ENCODE data around the gene ATAD1. TPM values are rescaled to one million over a fixed set of nuclear protein-coding genes. Genes with fewer than 3 reads are reported as not detected.
A peak's percentile ranks its signal among the peaks of the same experiment; 100 is the strongest.

ATAD1 gene
- total and polyA plus RNA-seq, 2 of the 8 experiments (the other 6 are each of a cell fraction or from before 2014, with no cell fraction given), result 8.9 to 35.3 TPM

DNA sequence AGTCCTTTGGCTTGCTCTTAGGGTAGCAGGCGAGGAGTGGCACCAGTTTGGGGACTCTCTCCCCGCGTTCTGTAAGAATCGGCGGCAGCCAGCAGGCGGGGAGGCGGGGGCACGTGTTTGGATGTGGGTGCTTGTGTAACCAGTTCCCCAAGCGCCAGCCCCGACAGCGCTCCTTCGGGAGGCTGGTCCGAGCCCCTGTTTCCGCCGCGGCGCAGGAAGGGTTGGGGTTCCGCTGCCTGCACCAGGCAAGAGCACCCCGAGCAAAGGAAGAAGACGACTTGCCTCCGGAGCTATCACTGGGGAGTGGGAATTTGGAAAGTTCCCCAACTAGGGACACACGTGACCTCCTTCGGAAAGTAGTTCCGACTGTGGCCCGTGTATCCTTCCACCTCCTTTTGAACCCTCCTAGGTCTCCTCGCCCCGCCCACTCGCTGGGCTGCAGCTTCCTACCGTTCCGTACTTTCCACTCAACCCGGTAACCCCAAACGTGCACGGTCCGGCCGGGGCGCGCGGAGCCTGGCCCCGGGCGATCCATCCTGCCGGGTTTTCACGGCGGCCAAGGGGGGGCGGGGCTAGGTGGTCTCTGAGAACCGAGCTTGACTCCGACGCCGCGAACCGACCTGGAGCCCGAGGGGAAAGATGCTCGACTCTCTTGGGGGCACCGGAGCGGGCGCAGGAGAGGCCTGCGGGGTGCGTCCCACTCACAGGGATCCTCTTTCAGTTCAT is 44.1 kb upstream of the ATAD1 start (continued):
- TF ChIP-seq CHD7 (IDR thresholded peaks at IDR 0.05; ENCODE audit: insufficient replicate concordance, low read length), result peak; percentile 55
- TF ChIP-seq HDAC2 (IDR thresholded peaks at IDR 0.05; ENCODE audit: borderline replicate concordance in 1 of 2, low read depth in 2 of 2, low read length in 2 of 2), result peak in 1 of 2 experiments; percentile 21; a peak in 1 of 4 replicates
- no peak for TF ChIP-seq CHD1 (IDR thresholded peaks at IDR 0.05; ENCODE audit: low read depth, low read length)
- 0 out of 2 replicates have a peak, but pooled peaks have one; percentile 19 for TF ChIP-seq FOSL1 (IDR thresholded peaks at IDR 0.05; ENCODE audit: insufficient read depth, low read depth, low read length)
- peak; percentile 47 to 95 for TF ChIP-seq POLR2A (IDR thresholded peaks at IDR 0.05; ENCODE audit: control extremely low read depth in 1 of 2, low read depth in 2 of 2, low read length in 2 of 2)
- no peak for TF ChIP-seq RNF2 (IDR thresholded peaks at IDR 0.05; ENCODE audit: borderline replicate concordance, low read depth, low read length, missing control alignments, poor library complexity, severe bottlenecking)
- TF ChIP-seq TBP (IDR thresholded peaks at IDR 0.05; ENCODE audit: low read depth, low read length), result peak; percentile 96
- TF ChIP-seq GTF2F1 (IDR thresholded peaks at IDR 0.05; ENCODE audit: borderline replicate concordance, low read depth, low read length), result peak; percentile 76; the same call in 1 of the 2 replicates
- peak; percentile 64 for TF ChIP-seq KDM4A (IDR thresholded peaks at IDR 0.05; ENCODE audit: low read depth, low read length, severe bottlenecking)

Measured in H1 (cell line).